Eye (tissue), 1 donor: ENCODE data around the gene FOXJ3.

Experiments used
- DNase-seq: peaks from one replicate; pipeline ENCODE4 v3.0.0-alpha.2; 2015

The FOXJ3 gene

DNA sequence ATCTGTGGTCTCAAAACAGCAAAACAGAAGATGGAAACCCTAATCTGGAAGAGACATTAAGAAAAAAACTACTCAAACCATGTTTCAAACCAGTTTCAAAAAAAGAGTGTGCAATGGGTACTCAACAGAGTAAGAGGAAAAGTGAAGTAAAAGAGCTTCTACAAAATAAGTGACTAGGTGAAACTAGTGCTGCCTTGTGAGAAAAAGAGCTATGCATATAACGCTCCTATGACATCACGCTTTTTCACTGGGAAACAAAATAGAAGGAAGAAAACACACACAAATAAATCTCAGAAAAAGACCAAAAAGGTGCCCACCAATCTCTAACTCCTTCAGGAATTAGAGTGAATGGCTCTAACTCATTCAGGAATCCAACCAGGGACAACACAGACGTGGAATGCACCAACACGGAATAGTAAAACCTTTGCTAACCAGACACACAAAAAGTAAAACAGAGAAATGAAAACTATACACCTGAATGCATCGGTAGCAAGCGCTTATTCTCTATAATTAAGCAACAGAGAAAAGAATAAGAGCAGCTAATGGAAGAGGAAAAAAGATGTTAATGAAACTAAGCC lies 1.3 kb downstream of the FOXJ3 start:
- no peak for DNase-seq

DNA sequence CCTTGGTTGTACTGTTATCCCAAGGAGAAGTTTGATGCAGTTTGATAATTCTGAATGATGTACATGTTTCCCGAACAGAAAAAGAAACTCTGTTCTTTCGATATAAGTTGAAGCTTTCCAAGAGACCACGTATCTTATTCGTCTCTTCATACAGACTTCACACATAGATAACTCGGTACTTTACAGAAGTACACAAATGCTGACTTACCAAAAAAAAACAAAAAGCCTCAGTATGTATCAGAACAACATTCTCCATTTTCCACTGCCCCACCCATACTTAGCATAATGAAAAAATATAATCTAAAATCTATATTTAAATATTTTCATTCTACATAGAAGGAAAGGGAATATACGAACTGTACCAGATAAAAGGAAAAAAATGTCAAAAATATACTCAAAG lies 2.2 kb downstream of the FOXJ3 start:
- DNase-seq = no peak

DNA sequence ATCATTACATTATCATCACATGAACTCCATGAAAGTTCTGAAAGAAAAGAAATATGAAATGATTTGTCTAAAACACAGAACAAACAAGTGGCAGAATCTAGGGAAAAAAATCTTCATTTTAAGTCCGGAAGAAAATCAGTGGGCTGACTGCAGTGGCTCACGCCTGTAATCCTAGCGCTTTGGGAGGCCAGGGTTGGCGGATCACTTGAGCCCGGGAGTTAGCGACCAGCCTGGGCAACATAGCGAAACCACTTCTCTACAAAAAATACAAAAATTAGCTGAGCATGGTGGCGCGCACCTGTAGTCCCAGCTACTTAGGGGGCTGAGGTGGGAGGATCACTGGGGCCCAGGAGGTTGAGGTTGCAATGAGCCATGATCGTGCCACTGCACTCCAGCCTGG lies 4.8 kb downstream of the FOXJ3 start:
- no peak for DNase-seq

DNA sequence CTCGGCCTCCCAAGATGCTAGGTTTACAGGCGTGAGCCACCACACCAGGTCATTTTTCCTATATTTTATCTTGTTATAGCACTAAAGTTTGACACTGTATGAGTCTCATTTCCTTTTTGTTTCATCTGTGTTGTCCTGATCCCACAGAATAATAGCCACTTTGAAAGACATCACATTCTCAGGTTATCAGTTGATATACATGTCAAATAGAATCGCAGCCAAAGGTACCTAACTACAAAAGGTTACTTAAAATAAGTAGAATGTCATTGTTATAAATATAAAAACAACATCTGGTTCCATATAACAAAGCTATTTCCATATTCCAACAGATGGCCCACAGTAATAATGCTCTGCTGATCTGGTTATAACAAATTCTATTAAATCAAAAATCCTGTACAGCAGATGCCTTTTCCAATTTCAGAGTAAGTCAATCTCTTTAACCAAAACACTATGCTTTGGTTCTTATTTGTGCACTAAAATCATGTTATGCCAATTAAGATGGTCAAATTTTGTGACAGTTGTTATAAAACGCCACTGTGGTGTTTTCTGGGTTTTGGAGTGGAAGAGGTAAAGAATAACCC lies 6.0 kb downstream of the FOXJ3 start:
- no peak for DNase-seq

DNA sequence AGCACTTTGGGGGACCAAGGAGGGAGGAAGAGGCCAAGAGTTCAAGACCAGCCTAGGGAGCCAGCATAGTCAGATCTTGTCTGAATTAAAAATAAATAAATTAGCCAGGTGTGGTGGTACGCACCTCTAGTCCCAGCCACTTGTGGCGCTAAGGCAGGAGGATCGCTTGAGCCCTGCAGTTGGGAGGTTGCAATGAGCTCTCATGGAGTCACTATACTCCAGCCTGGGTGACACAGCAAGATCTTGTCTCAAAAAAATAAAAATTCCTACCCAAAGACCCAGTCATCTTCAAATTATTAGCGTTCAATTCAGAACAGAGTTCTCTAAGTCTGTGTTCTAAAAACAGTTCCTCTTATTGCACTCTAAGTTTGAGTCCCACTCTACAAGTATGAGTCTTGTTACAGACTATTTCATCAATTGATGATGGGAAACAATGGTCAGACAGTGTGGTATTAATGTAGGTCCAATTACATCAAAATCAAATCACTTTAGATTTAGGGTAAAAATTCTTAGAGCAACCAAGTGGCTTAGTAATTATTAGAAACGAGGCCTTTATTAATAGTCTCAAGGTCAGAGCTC lies 6.9 kb downstream of the FOXJ3 start:
- DNase-seq = no peak

DNA sequence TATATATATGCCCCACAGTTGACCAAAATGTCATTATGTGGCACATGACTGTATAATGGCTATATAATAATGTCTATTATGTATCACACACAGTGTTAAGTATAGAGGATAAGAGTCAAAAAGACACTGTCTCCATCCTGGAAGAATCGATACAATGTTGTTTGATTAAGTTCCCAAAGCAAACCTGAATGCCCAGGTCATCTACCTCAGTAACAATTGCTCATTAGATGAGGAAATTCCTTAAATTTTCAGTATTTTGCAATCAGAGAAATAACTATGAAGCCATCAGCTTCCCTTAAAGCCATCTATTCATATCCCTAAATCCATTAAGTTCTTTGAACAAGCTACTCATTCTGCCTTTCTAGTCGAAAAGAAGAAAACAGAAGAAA lies 10.0 kb downstream of the FOXJ3 start:
- no peak for DNase-seq

DNA sequence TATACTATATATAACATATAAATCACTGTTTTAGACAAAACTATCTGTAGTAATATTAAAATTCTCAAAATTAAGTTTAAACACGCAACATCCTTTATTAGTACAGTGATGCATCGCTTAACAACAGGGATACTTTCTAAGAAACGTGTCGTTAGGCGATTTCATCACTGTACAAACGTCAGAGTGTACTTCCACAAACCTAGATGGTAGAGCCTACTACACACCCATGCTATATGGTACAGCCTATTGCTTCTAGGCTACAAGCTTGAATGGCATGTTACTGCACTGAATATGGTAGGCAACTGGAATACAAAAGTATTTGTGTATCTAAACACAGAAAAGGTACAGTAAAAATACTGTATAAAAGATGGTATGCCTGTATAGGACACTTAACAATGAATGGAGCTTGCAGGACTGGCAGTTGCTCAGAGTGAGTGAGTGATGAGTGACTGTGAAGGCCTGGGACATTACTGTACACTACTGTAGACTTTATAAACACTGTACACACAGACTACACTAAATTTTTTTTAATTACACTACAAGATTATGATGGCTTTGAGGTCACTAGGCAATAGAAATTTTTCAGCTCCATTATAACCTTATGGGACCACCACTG lies 10.5 kb downstream of the FOXJ3 start:
- DNase-seq = no peak

DNA sequence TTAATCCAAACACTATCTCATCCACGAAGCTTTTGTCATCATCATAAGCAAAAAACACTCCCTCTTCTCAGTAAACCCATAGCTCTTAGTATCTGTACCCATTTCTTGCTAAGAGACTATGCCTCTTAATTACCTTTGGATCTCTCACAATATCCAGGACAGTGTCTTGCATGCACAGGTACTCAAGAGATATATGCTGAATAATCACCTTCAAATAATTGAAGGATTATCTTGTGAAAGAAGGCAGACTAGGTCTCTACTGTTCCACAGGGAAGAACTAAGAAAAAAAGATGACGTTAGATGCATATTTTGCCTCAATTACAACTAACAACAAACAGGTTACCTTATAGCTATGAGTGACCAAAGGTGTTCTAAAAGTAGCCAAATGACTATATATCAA lies 11.5 kb downstream of the FOXJ3 start:
- no peak for DNase-seq

DNA sequence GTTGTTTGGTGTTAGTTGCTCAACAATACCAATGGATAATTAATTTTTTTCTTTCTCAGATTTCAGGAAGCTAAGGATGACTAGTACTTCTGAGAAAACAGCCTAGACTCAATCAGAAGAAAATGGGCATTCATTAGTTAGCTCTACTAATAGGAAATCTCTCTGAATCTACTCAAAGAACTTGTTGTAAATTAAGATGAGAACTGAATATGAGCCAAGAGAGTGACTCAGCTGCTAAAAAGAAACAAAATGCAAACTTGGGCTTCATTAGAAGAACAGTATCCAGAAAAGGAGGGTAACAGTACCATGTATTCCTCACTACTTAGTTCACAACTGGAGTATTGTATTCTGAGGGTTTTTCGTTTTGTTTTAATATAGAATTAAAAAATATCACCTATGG lies 12.5 kb downstream of the FOXJ3 start:
- no peak for DNase-seq

DNA sequence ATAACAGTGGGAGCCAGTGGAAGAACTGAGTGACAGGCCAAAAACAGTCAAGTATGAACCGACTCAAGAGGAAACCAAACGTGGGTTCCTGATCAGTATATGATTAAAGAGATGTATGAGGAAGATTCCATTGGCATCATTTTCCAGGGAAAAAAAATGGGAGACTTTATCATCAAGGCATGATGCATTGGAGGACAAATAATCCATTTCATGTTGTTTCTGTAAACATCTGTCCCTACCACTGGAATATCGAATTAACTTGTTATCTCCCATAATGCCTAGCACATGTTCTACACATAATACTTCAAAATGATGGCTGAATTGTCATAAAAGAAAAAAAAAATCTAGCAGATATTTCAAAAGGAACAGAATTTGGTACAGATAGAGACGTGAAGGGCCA lies 13.3 kb downstream of the FOXJ3 start:
- no peak for DNase-seq

DNA sequence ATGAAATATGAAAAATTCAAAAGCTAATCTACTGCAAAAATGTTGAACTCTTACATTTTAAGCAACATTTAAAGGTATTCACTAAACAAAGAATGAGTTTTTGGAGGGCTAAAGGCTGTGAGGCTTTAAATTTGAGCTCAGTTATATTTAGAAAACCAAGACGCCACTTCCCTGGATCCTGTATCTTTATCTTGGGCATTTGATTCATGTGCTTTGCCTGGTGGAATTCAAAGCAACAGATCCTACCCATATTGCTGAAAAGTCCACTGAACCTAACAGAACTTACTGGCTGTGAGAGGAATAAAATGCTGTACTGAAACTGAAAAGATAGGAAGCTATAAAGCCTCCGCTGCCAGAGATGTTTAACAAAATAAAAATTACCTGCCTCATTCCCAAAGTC lies 14.3 kb downstream of the FOXJ3 start:
- DNase-seq = no peak

DNA sequence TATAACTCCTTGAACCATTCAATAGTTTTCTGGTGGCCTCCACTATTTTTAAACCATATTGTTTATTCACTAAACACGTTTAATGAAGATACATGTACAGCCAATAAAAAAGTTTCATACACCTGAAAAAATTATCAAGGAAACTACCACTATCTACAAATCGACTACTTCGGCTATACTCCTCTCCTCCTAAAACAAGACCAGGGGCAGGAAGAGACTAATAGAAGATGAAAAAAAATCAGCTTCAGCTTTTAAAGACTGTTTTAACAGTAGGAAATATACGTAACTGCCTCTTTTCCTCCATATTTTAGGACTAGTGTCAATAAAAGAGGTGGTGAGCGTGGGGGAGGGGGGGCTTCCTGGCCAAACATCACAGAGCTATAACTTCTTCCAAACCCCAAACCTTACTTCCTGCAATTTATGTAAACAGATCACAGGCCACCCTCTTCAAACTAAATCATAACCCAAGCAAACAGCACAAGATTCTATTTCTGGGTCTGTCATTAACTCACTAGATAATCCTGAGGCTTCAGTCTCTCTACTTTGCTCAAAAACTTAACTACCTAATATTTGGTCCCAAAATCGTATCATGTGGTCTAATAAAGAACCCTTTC lies 15.1 kb downstream of the FOXJ3 start:
- no peak for DNase-seq

DNA sequence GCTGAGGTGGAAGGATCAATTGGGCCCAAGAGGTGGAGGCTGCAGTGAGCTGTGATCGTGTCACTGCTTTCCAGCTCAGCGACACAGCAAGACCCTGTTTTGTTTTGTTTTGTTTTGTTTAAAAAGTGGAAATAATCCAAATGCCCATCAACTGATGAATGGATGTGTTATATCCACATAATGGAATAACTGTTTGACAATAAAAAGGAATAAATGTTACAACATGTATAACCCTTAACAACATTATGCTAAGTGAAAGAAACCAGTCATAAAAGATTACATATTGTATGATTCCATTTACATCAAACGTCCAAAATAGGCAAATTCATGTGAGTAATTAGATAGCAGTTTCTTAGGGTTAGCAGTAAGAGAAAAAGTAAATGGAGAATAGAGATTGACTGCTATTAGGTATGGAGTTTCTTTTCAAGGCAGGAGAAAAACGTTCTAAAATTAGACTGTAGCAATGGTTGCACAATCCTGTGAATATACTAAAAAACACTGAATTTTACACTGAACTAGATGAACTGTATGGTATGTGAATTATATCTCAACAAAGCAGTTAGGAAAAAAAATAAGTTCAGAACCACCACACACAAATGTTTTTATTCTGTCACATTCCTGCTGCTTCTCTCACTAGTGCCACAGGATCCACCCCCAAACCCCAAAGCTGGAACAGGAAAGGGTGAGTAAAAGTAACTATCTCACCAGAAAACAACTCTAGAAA lies 15.7 kb downstream of the FOXJ3 start:
- DNase-seq = no peak

DNA sequence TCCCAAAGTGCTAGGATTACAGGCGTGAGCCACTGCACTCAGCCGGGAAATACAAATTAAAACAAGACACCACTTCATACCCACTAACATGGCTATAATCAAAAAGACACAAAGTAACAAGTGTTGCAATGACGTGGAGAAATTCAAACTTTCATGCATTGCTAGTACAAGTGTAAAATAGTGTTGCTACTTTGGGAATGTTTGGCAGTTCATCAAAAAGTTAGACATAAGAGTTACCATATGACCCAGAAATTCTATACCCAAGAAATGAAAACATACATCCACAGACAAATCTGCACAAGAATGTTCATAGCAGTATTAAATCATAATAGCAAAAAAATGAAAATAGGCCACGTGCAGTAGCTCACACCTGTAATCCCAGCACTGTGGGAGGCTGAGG lies 16.4 kb downstream of the FOXJ3 start:
- peak; percentile 12 for DNase-seq

DNA sequence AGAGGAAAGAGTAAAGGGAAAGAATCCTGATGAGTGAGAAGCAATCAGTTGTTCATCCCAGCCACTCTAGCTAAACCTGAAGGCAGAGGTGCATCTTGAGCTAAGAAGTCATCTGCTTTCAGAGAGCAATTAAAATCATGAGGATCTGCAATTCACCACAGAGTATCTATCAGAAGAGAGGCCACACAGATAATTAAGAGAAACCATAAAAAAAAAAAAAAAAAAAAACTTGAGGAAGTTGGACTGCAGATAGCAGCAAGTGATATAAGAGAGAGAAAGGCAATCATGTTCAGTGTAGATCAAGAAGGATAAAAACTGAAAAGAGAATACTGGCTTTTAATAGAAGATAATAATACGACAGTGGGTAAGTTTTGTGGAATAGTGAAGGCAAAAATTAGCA lies 17.7 kb downstream of the FOXJ3 start:
- DNase-seq = no peak

DNA sequence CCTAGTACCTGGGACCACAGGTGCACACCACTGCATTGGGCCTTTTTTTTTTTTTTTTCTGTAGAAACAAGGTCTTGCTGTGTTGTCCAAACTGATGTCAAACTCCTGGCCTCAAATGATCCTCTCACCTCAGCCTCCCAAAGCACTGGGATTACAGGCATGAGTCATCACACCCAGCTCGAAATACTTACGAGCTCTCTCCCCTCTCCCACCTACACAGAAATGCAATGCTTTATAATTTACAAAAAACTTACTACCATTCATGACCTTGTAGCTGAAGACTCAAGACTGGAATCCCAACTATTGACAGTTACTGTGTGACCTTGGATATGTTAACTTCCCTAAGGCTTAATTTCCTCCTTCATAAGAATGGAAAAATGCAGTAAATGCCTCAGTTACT lies 18.7 kb downstream of the FOXJ3 start:
- DNase-seq = no peak

DNA sequence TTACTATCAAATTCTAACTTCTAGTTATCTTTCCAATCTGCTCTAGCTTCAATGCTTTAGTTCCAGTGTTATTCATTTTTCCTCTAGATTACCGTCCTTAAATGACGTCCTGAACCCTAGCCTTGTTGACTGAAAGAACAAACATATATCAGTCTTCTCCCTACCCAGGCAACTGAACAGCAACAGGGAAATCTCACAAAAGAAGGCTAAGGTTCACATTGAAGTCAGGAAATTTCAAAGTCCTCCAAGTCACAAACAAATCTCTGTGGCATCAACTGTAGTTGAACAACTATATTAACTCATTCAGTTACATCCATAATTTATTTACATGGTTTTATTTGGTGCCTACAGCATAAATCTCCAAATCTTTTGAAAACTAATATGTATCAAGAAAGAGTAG lies 19.5 kb downstream of the FOXJ3 start:
- no peak for DNase-seq

DNA sequence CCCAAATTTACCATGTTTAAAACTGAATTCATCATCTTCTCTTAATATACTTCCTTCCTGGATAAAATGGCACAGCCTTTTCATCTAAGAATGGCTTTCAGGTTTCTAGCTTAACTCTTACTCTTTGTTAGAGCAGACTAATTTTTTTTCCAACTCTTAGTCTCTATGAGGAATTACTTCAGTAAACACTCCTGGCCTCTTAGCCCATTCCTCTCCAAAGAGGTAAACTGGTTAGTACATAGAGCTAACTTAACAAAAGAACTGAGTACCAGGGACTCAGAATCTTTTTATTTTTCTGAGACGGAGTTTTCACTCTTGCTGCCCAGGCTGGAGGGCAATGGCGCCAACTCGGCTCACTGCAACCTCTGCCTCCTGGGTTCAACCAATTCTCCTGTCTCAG lies 21.1 kb downstream of the FOXJ3 start:
- no peak for DNase-seq

DNA sequence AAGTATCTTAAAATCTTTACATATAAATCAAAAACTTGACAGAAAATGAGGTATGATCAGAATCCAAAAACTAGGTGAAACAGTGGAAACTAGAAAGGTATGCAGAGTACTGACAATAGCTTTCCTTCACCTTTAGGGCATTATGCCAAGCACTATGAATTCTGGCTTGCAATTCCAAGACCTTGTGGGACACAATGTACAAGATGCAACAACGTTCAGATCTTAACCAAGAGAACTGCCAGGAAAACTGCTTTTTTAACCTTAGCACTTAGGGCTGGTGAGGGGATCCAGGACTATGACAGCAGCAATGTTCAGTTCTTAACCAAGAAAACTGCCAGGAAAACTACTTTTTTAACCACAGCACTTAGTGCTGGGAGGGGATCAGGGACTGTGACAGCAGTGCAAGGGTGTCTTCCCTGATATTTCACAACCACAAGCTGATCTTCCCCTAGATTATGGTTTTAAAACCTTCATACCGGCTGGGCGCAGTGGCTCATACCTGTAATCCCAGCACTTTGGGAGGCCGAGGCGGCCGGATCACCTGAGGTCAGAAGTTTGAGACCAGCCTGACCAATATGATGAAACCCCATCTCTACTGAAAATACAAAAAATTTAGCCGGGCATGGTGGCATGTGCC lies 22.3 kb downstream of the FOXJ3 start:
- DNase-seq = no peak

DNA sequence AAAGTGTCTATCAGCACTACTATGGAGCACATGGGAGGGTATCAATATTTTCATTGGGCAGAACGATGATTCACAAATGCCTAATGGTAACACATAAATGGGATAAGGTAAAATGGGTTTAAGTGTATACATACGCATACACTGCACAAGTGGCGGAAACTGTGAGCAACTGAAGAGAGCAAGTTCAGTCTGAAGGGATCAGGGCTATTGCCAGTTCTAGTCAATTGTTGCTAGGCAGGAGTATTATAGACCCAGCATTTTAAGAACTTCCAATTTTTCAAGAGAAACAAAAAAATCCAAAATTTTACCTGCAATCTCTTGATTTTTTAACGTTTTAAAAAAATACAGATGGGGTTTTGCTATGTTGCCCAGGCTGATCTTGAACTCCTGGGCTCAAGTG lies 23.1 kb downstream of the FOXJ3 start:
- no peak for DNase-seq

DNA sequence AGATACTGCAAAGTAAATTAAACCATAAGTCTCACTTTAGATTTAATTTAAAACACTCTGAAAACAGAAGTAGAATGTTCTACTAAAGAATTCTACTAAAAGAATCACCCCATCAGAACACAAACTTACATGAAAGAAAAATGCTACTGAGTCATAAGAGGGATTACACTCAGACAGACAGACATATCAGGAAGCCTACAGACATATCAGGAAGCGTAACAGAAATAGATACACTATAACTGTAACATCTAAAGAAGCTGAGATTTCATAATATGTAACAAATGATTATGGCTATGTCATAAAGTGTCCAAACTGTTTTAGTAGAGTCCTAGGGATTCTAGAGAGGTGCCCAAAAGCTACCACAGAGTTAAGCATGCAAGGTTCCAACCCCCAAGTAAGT lies 23.9 kb downstream of the FOXJ3 start:
- DNase-seq = no peak

DNA sequence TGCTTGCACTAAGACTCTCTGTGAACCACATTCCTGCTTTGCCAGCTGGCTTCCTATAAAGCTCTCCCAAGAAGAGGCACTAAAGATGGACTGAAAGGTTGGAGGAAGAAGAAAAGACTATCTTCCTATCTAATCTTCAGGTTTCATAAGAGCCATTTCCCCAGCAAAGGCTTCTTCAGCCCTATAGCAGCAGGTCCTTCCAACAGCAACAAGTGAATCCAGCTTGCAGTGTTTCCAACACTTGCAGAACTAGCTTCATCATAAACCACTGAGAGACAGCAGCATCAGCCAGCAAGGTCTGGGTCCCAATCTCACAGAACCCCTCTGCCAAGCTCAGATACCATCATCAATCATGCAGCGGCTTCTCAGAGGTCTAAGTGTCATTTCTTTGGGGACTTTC lies 28.1 kb downstream of the FOXJ3 start:
- DNase-seq = no peak

DNA sequence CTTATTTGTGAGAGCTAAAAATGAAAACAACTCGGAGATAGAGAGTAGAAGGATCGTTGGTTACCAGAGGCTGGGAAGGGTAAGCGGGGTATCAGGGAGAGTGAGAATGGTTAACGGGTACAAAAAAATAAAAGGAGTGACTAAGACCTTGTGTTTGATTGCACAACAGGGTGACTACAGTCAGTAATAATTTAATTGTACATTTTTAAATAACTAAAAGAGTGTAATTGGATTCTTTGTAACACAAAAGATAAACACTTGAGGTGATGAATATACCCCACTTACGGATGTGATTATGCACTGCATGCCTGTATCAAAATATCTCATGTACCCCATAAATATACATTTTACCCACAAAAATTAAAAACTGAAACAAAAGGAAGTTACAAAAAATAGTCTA lies 29.4 kb downstream of the FOXJ3 start:
- no peak for DNase-seq
